Measurements from ENCODE around the gene DENND1A. TPM values are rescaled to one million over a fixed set of nuclear protein-coding genes. Genes with fewer than 3 reads are reported as not detected.
A peak's percentile ranks its signal among the peaks of the same experiment; 100 is the strongest.

DENND1A gene
- polyA plus RNA-seq, 2 of the 4 experiments (the other 2 are of a cell fraction), result 15.1 to 21.9 TPM

GRCh38 chr9:123933440-123934212 is 3.7 kb upstream of the DENND1A start:
- H3K4me1 ChIP-seq, result peaks cover 41% of the 10 kb centered on the region
- no peak overlapping the region for H3K4me3 ChIP-seq
- peaks cover 2% of the 10 kb centered on the region; the same call in 1 of the 3 replicates for H3K9me3 ChIP-seq
- DNase-seq (ENCODE audit: low read depth in 1 of 2, low spot score in 1 of 2) (peak; percentile 90 to 92), FAIRE-seq (peak; percentile 99), ATAC-seq (peak; percentile 86 to 89)
- CTCF ChIA-PET, result interaction anchor here (1.0 to 1.5 kb wide), 3 partner anchors 27 to 107 kb away, joined by 3 to 4 read pairs (median 3); no protein-coding TSS in a partner anchor
- 12% methylated on average over 5 of the region's 5 CpGs for WGBS (ENCODE audit: missing lambda C conversion rate)
- H3K4me2 ChIP-seq, result peak overlapping the region; percentile 68
- POLR2A ChIA-PET, result no interaction called here
- TF ChIP-seq EP300 (IDR thresholded peaks at IDR 0.05) (peak; percentile 41 to 43; a peak in 1 of 5 replicates), RAD21 (conservative IDR thresholded peaks at IDR 0.05 in 1 of 2, IDR thresholded peaks at IDR 0.05 in 1 of 2) (peak in 1 of 2 experiments; percentile 29; a peak in 1 of 5 replicates), MAX (IDR thresholded peaks at IDR 0.05) (peak; percentile 48; the same call in 1 of the 2 replicates), PBX3 (IDR thresholded peaks at IDR 0.05) (peak; percentile 19; the same call in 1 of the 2 replicates), RCOR1 (IDR thresholded peaks at IDR 0.05; ENCODE audit: low read depth, low read length) (no peak), SMC3 (IDR thresholded peaks at IDR 0.05) (no peak), ZNF302 (CRISPR knock-in tag; IDR thresholded peaks at IDR 0.05) (no peak), CHD4 (IDR thresholded peaks at IDR 0.05; ENCODE audit: borderline replicate concordance) (no peak), ESRRA (IDR thresholded peaks at IDR 0.05; ENCODE audit: borderline replicate concordance, low read length) (0 out of 2 replicates have a peak, but pooled peaks have one; percentile 25), JUNB (IDR thresholded peaks at IDR 0.05) (peak; percentile 51), TFCP2L1 (CRISPR knock-in tag; IDR thresholded peaks at IDR 0.05) (no peak), FOSL2 (IDR thresholded peaks at IDR 0.05) (no peak), FOSL2 (CRISPR knock-in tag; IDR thresholded peaks at IDR 0.05) (peak; percentile 84), EHMT2 (IDR thresholded peaks at IDR 0.05; ENCODE audit: low read depth) (no peak), JUN (IDR thresholded peaks at IDR 0.05) (peak in 1 of 2 experiments; percentile 32; a peak in 1 of 5 replicates), GATA3 (IDR thresholded peaks at IDR 0.05; ENCODE audit: borderline replicate concordance) (peak; percentile 64; the same call in 1 of the 2 replicates)
- H3K27ac ChIP-seq, result peak overlapping the region; percentile 72 to 100

GRCh38 chr9:123929177-123929869 is 603 bp downstream of the DENND1A start:
- no peak for ATAC-seq
- 3% methylated on average over 13 of the region's 50 CpGs for WGBS (ENCODE audit: missing lambda C conversion rate)
- peaks cover 72% of the 10 kb centered on the region for H3K4me1 ChIP-seq

More at GRCh38 chr9:123929177-123929869, 603 bp downstream of the DENND1A start:
- no peak for DNase-seq (ENCODE audit: low read depth in 1 of 2, low spot score in 1 of 2)
- peak overlapping the region; percentile 89 for H3K4me2 ChIP-seq
- no peak for TF ChIP-seq POLR2A (IDR thresholded peaks at IDR 0.05; ENCODE audit: low read length)
- TF ChIP-seq CTCF (IDR thresholded peaks at IDR 0.05), result no peak
- no peak for TF ChIP-seq ZC3H11A (IDR thresholded peaks at IDR 0.05)
- TF ChIP-seq MAX (IDR thresholded peaks at IDR 0.05), result no peak
- FAIRE-seq, result no peak
- H3K4me3 ChIP-seq, result peak overlapping the region; percentile 95
- POLR2A ChIA-PET, result no interaction called here
- peaks cover under 1% of the 10 kb centered on the region; the same call in 1 of the 3 replicates for H3K9me3 ChIP-seq
- CTCF ChIA-PET, result no interaction called here
- peak overlapping the region; percentile 97 to 100 for H3K27ac ChIP-seq
